ENCODE results near the gene BEST4. TPM values are rescaled to one million over a fixed set of nuclear protein-coding genes. Genes with fewer than 3 reads are reported as not detected.
A peak's percentile ranks its signal among the peaks of the same experiment; 100 is the strongest.

Gene BEST4
- total and polyA plus RNA-seq, 3 donors from 2014 or later: 0.79 to 1.7 (median 1.1) TPM

DNA sequence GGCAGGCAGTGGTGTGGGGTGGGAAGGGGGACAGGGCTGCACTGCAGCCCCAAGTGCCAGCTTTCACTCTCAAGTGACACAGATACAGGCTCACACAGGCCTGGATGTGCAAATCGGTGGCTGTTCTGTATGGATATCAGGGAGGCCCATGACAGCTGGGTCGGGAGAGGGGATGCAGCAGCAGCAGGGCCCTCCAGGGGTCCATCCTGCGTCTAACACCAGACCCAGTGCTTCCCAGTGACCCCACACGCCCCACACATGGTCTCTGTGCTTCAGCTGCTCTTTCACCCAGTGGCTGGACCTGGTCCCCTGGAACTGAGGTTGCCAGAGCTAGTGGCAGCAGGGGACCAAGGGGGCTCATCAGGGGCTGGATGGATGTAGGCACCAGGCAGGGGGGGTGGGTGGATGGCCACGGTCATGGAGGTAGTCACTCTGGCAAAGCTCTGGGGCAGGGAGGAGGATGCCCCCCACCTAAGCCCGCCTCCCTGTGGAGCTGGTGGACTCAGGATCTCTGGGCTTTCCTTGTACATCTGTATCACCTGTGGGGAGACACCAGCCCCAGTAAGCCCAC lies 34.2 kb upstream of the BEST4 start:
- Histone ChIP-seq H3K27me3 (no peaks in the 10 kb centered on the region), H3K36me3 (ENCODE audit: low read depth, missing control alignments) (no peaks in the 10 kb centered on the region), H3K4me1 (peaks cover 19% of the 10 kb centered on the region), H3K4me3 (no peak overlapping the region), H3K27ac (no peak overlapping the region), H3K9me3 (no peaks in the 10 kb centered on the region)
- 61 to 87% methylated on average over 5 to 6 of the region's 6 CpGs for WGBS, 2 donors
- DNase-seq: no peak
- intact Hi-C loops (cut with DNase I; ENCODE audit: low total_unique reads): no loop called here
- TF ChIP-seq, protein P1, sequence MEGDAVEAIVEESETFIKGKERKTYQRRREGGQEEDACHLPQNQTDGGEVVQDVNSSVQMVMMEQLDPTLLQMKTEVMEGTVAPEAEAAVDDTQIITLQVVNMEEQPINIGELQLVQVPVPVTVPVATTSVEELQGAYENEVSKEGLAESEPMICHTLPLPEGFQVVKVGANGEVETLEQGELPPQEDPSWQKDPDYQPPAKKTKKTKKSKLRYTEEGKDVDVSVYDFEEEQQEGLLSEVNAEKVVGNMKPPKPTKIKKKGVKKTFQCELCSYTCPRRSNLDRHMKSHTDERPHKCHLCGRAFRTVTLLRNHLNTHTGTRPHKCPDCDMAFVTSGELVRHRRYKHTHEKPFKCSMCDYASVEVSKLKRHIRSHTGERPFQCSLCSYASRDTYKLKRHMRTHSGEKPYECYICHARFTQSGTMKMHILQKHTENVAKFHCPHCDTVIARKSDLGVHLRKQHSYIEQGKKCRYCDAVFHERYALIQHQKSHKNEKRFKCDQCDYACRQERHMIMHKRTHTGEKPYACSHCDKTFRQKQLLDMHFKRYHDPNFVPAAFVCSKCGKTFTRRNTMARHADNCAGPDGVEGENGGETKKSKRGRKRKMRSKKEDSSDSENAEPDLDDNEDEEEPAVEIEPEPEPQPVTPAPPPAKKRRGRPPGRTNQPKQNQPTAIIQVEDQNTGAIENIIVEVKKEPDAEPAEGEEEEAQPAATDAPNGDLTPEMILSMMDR (IDR thresholded peaks at IDR 0.05): no peak
- no peak for TF ChIP-seq POLR2A (IDR thresholded peaks at IDR 0.05)

DNA sequence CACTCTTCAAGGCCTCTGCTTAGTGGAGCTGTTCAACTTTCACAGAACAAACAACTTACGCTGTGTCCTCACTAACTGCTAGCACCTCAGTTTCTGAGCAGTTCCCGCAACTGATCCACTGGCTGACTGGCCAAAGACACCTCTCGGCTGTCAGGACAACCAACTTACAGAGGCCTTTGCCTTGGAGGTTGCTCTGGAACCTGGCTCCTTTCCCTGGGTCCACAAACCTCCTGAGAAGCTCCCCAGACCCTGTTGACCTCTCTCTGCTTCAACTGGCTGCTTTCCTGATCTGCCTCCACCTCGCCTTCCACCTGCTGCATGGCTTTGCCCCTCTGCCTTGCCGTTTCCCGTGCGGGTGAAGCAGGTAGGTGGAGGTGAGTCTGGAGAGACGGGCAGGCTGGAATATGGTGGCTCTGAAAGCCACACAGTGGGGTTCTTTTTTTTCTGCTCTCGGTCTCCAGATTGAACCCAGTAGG lies 33.3 kb upstream of the BEST4 start:
- H3K9me3 ChIP-seq: no peaks in the 10 kb centered on the region
- no peak overlapping the region for H3K4me3 ChIP-seq
- H3K36me3 ChIP-seq (ENCODE audit: low read depth, missing control alignments): no peaks in the 10 kb centered on the region
- WGBS, 2 donors: 67 to 76% methylated on average over 9 of the region's 9 CpGs
- peak overlapping the region; percentile 86 to 89 for H3K27ac ChIP-seq
- no peaks in the 10 kb centered on the region for H3K27me3 ChIP-seq
- intact Hi-C loops (cut with DNase I; ENCODE audit: low total_unique reads): no loop called here
- peaks cover 16% of the 10 kb centered on the region for H3K4me1 ChIP-seq
- TF ChIP-seq, protein P1 (IDR thresholded peaks at IDR 0.05): no peak
- no peak for TF ChIP-seq POLR2A (IDR thresholded peaks at IDR 0.05)
- DNase-seq: no peak

GRCh38 chr1:44820328-44821239 lies 32.6 kb upstream of the BEST4 start:
- TF ChIP-seq, protein P1 (IDR thresholded peaks at IDR 0.05): no peak
- no peak for TF ChIP-seq POLR2A (IDR thresholded peaks at IDR 0.05)
- DNase-seq: no peak

DNA sequence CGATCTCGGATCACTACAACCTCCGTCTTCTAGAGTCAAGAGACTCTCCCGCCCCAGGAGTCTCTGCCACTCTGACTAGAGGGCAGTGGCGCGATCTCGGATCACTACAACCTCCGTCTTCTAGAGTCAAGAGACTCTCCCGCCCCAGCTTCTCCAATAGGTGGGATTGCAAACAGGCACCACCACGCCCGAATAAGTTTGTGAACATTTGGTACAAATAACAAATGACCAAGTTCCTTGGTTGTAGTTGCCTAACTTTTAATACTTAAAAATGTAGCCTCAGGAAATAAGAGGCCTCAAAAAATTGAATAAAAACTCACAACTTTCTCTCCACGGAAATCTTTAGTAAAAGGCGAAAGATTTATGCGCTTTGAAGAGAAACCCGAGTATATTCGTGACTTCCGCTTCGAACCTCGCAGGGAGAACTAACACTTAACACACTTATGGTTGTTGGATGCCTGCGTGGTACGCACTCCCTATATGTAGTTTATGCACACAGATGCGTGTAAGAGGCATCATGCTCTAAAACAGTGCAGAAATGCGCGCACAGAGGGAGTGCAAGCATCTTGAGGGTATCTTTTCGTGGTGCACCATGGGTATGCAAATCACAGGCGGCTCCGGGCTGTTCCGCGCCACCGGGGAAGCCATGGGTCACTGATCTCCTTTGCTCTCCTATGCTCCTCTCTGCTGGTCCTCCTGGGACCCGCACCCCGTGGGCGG lies 31.8 kb upstream of the BEST4 start:
- no peaks in the 10 kb centered on the region for H3K36me3 ChIP-seq (ENCODE audit: low read depth, missing control alignments)
- peak; percentile 79 for DNase-seq
- H3K4me3 ChIP-seq: peak overlapping the region; percentile 41 to 67
- peak overlapping the region; percentile 86 to 89 for H3K27ac ChIP-seq
- no peaks in the 10 kb centered on the region for H3K9me3 ChIP-seq
- H3K4me1 ChIP-seq: peaks cover 16% of the 10 kb centered on the region
- TF ChIP-seq, protein P1 (IDR thresholded peaks at IDR 0.05): no peak
- peak; percentile 22 for TF ChIP-seq POLR2A (IDR thresholded peaks at IDR 0.05)
- H3K27me3 ChIP-seq: no peaks in the 10 kb centered on the region
- intact Hi-C loops (cut with DNase I; ENCODE audit: low total_unique reads): no loop called here
- 18 to 19% methylated on average over 30 to 33 of the region's 33 CpGs for WGBS, 2 donors

More at GRCh38 chr1:44820328-44821239, 32.6 kb upstream of the BEST4 start:
- intact Hi-C loops (cut with DNase I; ENCODE audit: low total_unique reads): no loop called here
- H3K4me3 ChIP-seq: peak overlapping the region; percentile 41 to 67
- 29 to 33% methylated on average over 20 to 25 of the region's 25 CpGs for WGBS, 2 donors
- no peaks in the 10 kb centered on the region for H3K27me3 ChIP-seq
- H3K9me3 ChIP-seq: no peaks in the 10 kb centered on the region
- H3K36me3 ChIP-seq (ENCODE audit: low read depth, missing control alignments): no peaks in the 10 kb centered on the region
- peaks cover 16% of the 10 kb centered on the region for H3K4me1 ChIP-seq
- H3K27ac ChIP-seq: peak overlapping the region; percentile 86 to 89
